Measurements from ENCODE around the gene POLD4.
A peak's percentile ranks its signal among the peaks of the same experiment; 100 is the strongest.
"Not testable (repeated sequence)": the region's sequence is repeated elsewhere in the genome, so short reads cannot be mapped to it uniquely, and the experiment has no call there.

The POLD4 gene

DNA sequence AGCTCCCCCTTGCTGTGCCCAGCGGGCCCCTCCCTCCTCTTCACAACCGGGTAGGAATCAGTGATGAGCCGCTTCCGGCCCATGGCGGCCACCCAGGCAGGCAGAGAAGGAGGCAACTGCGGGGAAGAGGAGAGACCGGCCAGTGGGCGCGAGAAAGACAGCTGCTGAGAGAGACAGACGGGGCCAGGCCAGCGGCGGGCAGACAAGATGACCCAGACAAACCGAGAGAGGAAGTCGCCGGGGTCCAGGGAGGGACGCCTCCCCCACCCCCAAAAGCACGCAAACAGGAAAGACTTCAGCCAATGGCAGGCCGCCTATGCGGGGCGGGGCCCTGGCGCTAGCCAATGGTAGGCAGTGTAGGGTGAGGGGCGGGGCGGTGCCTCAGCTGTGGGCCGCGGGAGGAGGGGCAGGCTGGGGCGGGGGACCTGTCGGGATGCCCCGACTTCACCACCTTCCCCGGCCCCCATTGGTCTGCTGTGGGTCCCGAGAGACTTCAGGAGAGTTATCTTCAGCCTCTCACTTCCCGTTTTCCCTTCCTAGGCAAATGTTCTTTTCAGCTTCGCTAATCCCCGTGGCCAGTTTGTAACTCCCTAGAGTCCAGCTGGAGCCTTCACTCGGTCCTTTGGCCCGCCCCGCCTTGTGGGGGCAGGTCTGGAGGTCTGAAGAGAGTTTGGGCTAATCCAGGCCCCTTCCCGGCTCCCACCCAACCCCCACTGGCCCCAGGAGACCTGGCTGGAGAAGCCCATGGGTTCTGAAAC, at the start of gene POLD4:
Gene POLD4, minus strand, starts transcription at position 230 of the 758 bp plus-strand sequence. Its CDS starts 147 bp downstream, at position 83.
- peak; percentile 96 to 99 (median 96) for DNase-seq

DNA sequence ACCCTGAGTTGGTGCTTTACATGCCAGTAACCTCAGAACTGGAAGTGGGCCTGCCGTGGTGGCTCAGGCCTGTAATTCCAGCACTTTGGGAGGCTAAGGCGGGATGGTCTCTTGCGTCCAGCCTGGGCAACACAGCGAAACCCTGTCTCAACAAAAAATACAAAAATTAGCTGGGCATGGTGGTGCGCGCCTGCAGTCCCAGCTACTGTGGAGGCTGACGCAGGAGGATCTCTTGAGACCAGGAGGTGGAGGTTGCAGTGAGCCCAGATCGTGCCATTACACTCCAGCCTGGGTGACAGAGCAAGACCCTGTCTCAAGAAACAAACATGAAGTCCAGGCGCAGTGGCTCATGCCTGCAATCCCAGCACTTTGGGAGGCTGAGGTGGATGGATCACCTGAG, 49.7 kb upstream of the POLD4 start:
- not testable (repeated sequence) for DNase-seq

DNA sequence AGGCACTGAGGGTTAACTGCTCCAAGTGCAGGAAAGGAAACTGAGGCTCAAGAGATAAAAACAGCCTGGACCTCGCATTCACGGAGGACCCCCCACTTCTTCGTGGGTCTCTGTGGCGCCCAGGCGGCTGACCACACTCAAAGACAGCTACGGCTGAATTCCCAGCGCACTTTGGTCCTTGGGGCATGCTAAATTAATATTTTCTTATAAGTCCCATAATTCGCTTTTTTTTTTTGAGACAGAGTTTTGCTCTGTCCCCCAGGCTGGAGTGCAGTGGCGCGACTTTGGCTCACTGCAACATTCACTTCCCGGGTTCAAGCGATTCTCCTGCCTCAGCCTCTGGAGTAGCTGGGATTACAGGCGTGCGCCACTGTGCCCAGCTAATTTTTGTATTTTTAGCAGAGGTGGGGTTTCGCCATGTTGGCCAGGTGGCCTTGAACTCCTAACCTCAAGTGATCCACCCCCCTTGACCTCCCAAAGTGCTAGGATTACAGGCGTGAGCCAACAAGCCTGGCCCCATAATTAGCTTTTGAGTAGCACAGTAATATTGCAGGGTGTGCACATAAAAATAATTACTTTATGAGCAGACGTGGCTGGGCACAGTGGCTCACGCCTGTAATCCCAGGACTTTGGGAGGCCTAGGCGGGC, 49.0 kb upstream of the POLD4 start:
- not testable (repeated sequence) for DNase-seq

DNA sequence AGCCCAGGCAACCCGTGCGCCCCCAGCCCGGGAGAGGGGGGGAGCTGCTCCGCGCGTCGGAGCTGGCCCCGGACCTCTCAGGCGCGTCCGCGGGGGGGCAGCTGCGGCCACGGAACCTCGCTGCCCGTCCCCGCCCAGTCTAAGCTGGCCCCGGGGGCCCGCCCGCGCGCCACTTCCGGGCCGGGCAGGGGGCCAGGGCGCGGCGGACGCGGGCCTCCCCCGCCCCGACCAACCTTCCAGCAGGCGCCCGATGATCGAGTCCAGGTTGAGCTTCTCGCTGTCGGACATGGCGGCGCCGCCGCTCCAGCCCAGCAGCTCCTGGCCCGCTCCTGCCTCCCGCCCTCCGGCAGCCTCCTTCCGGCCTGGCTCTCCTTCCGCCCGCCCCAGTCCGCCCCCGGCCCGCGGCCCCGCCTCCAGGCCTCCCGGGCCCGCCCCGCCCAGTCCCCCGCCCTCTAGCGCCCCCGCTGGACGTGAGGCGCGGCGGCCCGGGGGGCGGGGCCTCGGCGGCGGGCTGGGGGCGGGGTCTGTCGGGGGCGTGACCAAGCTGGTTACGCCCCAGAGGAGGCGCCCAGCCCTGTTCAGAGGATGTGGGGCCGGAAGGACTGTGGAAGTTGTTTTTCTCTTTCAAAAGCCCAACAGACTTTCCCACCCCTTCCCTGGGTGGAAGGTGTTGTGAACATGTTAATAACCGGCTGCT, 48.3 kb upstream of the POLD4 start, which contains the start of gene PPP1CA:
Gene PPP1CA, minus strand, starts transcription at position 364 of the 697 bp plus-strand sequence. Its CDS starts 76 bp downstream, at position 288.
- peak; percentile 91 to 98 (median 96) for DNase-seq

DNA sequence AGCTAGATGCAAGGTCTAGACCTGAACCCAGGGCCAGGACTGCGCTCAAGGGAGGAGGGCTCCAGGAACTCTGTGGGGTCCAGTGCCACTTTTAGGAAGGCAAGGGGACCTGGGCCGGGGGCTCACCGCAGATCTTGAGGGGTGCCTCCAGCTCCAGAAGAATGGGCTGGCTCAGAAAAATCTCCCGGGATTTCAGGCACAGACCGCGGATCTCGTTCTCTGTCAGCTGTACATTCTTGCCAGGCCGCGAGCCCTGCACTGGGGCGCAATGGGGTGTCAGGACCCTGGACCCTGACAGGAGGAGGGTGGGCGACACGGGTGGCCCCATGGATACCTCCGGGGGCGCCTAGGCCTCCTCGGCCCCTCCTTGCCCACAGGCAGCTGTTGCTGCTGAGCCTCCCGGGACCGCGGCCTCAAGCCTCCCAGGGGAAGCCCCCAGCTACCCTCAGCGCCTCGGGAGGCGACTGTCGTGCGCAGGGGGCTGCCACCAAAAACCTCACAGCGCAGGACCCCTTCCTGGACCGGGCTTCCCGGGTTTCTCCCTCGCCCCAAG, 47.7 kb upstream of the POLD4 start:
- no peak for DNase-seq

DNA sequence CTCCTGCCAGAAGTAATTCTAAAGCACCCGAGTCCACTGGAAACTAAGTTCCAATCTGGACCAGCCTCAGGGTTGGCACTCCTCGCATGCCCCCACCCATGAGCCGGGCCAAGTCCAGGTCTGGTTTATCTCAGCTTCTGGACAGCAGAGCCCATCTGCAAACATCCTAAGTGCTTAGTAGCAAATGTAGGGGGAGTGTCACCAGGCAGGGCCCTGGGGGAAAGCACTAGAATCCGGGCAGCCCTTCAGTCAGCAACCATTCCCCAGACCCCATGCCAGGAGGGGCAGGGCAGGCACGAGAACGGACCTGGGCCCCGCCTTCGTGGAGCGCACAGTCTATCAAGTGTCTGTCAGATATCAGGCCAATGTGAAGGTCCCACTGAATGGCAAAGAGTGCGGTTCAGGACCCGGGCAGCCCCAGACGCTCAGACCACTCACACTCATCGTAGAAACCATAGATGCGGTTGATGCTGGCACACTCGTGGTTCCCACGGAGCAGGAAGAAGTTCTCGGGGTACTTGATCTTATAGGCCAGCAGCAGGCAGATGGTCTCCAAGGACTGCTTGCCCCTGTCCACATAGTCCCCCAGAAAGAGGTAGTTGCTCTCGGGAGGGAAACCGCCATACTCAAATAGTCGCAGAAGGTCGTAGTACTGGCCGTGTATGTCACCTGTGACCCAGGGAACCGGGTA, 47.0 kb upstream of the POLD4 start:
- no peak for DNase-seq

DNA sequence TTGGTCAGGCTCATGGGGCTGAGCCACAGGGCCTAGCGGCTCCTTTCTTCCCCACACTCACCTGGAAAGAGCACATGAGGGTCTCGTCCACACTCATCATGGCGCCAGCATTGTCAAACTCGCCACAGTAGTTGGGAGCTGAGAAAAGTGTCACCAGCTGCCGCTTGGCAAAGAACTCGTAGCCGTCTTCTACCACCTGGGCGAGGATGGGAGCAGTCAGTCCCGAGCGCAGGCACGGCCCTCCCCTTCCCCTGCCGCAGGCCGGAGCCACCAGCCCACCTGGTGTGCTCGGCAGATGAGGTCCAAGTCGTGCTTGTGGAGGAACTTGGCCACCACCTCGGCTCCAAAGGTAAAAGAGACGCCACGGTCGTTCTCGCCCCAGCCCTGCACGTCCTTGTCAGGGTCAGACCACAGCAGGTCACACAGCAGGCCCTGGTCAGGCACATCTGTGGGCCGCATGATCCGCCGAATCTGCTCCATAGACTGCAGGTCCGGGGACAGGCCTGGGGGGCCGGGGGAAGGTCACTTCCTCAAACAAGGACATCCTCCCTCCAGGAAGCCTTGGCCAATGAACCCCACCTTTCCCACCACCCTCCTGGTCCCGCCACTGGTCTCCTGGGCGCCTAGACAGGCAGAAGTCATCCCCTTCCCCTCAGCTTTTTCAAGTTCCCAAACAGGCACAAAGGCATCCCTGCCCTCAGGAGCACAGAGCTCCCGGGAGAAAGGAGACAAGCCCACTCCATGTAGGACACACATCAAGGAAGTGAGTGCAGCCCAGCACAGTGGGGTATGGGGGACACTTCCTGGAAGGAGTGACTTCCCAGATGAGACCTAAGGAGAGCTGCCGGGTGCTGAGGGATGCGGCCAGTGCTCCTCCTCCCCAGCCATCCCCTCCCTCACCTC, 45.6 kb upstream of the POLD4 start:
- DNase-seq = no peak

DNA sequence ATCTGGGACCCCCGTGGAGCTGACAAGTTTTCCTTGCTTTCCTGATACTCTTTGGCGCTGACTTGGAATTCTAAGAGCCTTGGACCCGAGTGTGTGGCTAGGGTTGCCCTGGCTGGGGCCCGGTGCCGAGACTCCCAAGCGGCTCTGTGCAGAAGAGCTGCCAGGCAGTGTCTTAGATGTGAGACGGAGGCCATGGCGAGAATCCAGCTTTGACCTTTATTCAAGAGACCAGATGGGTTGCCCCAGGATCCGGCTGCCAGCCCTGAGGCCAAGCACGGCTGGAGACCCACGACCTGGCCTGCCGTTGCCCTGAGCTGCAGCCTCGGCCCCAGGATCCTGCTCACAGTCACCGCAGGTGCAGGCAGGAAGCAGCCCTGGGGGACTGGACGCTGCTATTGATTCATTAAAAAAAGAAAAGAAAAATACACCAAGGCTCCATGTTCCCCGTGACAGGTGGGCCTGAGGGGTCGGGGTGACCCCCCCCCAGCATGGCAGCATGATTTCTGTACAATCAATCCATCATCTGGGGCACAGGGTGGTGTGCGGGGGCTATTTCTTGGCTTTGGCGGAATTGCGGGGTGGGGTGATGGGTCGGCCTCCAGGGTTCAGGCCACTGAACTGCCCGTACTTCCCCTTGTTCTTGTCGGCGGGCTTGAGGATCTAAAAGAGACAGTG, 44.8 kb upstream of the POLD4 start:
- no peak for DNase-seq

DNA sequence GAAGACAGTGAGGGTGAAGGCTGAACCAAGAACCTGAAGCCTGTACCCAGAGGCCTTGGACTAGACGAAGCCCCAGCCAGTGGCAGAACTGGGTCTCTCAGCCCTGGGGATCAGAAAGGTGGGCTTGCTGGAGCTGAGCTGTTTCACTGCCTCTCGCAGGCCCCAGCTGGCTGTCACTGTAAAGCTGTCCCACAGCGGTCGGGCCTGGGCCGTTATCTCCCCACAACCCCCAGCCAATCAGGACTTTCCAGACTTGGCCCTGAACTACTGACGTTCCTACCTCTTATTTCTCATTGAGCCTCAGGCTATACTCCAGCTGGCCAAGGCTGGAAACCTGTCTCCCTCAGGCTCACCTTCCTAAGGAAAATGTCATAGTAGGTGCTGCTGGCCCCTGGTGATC, 44.2 kb upstream of the POLD4 start:
- DNase-seq = no peak

DNA sequence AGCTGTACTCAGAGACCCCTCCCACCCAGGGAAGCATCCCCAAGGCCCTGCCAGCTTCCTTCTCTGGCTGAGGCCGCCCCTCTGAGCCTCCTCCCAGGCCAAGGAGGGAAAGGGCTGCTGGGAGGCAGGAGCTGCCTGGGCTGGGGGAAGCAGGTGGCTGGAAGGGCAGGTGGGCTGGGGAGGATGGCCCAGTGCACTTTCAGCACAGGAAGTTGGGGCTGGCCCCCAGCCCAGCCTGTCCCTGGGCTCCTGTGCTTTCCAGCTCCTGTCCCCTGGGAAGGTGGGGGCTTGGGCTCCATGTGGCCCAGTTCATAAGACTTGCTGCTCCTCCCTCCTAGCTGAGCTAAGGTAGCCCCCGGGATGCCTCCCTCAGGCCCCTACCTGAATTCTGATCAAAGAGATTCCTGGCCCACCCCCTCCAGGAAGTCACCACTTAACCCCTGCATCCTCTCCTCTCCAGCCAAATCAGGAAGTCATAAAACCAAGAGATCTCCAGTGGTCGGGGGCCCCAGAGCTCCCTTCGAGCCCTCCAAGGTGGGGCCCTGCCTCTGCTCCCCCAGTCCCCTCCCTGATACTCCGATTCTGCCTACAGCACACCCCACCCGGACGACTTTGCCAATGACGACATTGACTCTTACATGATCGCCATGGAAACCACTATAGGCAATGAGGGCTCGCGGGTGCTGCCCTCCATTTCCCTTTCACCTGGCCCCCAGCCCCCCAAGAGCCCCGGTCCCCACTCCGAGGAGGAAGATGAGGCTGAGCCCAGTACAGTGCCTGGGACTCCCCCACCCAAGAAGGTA, 43.4 kb upstream of the POLD4 start:
- no peak for DNase-seq

DNA sequence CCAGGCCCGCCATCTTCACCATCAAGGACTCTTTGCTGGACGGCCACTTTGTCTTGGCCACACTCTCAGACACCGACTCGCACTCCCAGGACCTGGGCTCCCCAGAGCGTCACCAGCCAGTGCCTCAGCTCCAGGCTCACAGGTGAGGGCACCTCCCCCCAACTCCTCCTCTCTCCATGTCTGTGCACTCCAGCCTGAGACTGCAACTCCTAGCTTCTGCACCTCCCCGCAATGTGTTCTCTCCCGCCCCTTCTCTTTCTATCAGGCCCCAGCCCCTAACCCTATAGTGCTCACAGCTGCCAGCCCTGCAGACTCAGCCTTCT, 42.9 kb upstream of the POLD4 start:
- DNase-seq = no peak

DNA sequence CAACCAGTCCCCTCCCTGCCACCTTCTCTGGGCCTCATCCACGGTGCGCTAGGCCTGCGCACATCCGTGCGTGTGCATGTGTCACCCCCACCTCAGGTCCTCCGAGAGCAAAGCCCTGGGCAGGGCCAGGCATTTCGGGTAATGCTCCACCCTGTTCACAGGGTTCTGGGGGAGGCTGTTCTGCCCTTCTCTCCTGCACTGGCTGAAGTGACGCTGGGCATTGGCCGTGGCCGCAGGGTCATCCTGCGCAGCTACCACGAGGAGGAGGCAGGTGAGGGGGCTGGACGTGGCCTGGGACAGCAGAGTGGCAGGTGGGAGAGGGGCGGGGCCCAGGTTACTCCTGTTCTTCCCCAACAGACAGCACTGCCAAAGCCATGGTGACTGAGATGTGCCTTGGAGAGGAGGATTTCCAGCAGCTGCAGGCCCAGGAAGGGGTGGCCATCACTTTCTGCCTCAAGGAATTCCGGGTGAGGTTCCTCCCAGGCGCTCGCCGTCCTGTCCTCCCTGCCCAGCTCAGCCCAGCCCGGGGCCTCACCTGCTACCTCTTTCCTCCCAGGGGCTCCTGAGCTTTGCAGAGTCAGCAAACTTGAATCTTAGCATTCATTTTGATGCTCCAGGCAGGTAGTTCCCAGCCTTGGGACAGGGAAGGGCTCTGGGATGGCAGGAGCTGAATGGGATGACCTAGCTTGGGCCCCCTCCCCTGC, 42.4 kb upstream of the POLD4 start:
- no peak for DNase-seq

DNA sequence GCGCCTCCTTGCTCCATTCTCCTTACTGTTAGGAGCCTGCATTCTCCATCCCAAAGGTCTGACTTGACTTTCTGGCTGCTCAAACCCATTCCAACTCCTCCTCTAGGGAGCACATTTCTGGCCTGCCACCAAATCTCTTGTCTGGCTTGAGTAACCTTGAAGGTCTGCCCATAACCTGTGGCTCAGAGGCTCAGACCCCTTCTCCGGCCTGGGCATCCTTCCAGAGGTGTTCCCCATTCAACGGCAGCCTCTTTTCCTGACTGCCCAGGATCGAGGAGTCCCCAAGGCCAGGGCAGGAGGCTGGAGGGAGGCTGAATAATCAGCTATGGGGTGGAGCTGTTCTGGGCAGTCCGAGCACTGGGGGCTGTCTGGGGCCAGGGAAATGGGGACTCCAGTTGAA, 40.6 kb upstream of the POLD4 start:
- no peak for DNase-seq

DNA sequence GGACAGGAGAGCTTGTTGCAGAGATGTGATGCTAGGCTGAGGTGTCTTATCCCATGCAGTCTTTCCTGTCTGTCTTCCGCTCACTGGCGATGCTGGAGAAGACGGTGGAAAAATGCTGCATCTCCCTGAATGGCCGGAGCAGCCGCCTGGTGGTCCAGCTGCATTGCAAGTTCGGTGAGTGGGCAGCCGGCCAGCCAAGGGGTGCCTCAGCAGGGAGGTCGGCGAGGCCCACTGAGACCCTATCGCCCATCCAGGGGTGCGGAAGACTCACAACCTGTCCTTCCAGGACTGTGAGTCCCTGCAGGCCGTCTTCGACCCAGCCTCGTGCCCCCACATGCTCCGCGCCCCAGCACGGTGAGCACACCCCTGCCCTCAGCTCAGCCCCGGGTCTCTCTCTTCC, 40.1 kb upstream of the POLD4 start:
- no peak for DNase-seq

DNA sequence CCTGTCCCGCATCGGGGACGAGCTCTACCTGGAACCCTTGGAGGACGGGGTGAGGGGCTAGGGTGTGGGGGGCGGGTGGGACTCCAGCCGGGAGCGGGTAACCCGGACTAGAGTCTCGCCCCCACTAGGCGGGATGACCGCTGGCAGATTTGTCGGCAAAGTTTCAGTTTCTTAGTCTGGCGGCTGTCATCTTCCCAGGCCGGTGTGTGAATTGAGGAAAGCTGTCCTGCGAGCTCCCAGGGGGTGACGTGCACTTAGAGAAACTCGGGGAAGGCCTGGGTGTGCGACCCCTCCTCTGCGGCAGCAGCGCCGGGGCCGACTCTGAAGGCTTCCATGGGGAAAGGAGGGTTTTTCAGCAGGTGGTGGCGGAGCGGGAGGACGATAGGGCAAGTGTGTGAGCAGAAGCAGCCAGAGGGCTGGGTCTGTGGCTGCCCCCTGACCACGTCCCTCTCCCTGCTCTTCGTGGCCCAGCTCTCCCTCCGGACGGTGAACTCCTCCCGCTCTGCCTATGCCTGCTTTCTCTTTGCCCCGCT, 38.9 kb upstream of the POLD4 start:
- peak; percentile 46 to 63 (median 60) for DNase-seq

DNA sequence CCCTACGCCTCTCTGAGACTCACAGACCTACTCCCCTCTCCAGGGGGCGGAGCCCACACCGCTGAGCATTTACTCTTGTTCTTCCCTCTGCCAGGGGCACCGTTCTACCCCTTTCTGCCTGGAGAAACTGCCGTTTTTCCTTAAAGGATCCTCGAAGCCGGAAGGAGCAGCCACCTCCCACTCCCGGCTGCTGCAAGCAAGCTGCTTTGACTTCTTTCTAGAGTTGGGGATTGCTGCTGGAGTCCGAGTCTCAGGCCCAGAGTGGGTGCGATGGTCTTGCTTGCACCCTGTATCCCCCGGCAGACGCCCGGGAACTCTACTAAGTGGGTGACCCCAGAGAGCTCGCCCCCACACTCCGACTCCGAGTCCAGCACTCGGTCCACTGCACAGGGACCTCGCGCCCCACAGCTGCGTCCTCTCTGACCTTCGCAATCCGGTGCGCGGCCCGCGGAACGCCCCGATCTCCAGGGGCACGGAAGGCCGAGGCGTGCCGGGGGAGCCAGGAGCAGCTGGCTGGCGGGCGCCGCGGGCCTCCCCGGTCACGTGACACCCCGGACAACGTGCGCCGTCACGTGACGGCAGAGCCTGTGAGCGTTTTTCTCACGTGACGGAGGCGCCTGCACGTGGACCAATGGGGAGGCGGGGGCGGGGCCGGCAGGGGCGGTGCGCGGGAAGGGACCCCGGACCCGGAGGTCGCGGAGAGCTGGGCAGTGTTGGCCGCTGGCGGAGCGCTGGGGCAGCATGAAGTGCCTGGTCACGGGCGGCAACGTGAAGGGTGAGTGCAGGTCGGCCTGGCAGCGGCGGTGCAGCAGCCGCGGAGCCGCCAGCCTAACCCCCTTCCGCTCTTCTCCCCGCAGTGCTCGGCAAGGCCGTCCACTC, 38.2 kb upstream of the POLD4 start, which contains the start of gene RAD9A:
Gene RAD9A, plus strand, starts transcription at position 683 of the 879 bp plus-strand sequence. Its CDS starts 59 bp downstream, at position 742.
- DNase-seq = peak; percentile 94 to 97 (median 97)

DNA sequence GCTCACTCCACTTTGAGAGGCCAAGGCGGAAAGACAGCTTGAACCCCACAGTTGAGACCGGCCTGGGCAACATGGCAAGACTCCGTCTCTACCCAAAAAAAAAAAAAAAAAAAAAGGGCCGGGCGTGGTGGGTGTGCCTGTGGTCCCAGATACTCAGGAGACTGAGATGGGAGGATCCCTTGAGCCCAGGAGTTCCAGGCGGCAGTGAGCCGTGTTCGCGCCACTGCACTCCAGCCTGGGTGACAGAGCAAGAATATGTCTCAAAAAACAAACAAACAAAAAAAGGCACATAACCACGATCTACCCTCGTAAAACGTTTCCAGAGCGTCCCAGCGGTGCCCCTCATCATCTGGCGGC, 37.6 kb upstream of the POLD4 start:
- DNase-seq = no peak

DNA sequence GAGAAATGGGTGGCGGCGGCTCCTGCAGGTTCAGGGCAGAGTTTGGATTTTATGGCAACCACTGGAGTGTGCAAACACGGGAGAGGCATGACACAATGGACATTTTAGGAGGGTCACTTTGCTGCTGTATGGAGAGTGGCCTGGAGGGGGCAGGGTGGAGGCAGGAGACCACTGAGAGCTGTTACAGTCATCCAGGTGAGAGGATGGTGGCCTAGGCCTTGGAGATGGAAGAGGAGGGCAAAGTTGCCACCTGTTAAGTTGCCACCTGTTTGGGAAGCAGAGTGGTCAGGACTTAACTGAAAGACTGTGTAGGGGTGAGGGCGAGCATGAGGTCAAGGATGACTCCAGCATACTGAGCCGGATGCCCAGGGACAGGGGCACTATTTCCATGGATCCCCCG, 36.1 kb upstream of the POLD4 start:
- peak; percentile 40 to 58 (median 45) for DNase-seq

All from suppressor macrophage treated with lipopolysaccharide for 1 hour (primary cell).